ENCODE results near the gene TUBGCP2. TPM values are rescaled to one million over a fixed set of nuclear protein-coding genes. Genes with fewer than 3 reads are reported as not detected.

The TUBGCP2 gene
- total and polyA plus RNA-seq, 9 of the 15 experiments (the other 6 are each of a cell fraction or from before 2014, with no cell fraction given), result 4.3 to 56.6 (median 28.4) TPM

- ChIA-PET POLR2A (no interaction called here), CTCF (ENCODE audit: low intra/inter-chr PET ratio) (no interaction called here)
- in situ Hi-C loops (cut with MboI), result no loop called here
- intact Hi-C loops (cut with micrococcal nuclease), result loop anchor here (5.0 to 10.0 kb wide), 3 partner anchors 69 to 159 kb away; partner anchors contain the start of gene MTG1
- Histone ChIP-seq H3K9me1 (ENCODE audit: control insufficient read depth, insufficient read depth, low read length) (no peaks in the 10 kb centered on the region), H3K4me1 (replicated peaks in 1 of 2; ENCODE audit: control insufficient read depth in 2 of 2, insufficient read depth in 2 of 2, low read length in 2 of 2) (peaks cover 0 to 50% of the 10 kb centered on the region in 2 experiments; a peak in 3 of 5 replicates), H3K9ac (ENCODE audit: insufficient read depth in 1 of 2, low read depth in 2 of 2, low read length in 2 of 2) (peak overlapping the region in 1 of 2 experiments; percentile 13; a peak in 1 of 4 replicates), H4K20me1 (replicated peaks; ENCODE audit: control insufficient read depth, insufficient read depth, low read length) (no peaks in the 10 kb centered on the region), H3K4me3 (no peak overlapping the region), H3K9me3 (replicated peaks; ENCODE audit: control insufficient read depth, insufficient read depth, low read depth, low read length) (no peaks in the 10 kb centered on the region), H3K27ac (ENCODE audit: extremely low read depth, low read depth, low read length) (no peak overlapping the region), H3K27me3 (ENCODE audit: control insufficient read depth in 2 of 2, insufficient read depth in 2 of 2, low read length in 2 of 2) (no peaks in the 10 kb centered on the region; a peak in 1 of 5 replicates), H3K36me3 (ENCODE audit: control insufficient read depth, insufficient read depth, low read length) (no peaks in the 10 kb centered on the region), H3K4me2 (ENCODE audit: insufficient read depth, low read length) (no peak overlapping the region), H2AFZ (ENCODE audit: low read depth, low read length) (no peak overlapping the region), H3K79me2 (ENCODE audit: control insufficient read depth, insufficient read depth, low read length) (no peaks in the 10 kb centered on the region)
- DNase-seq (ENCODE audit: extremely low read depth in 1 of 4, low spot score in 3 of 4), result peak in 1 of 4 experiments; percentile 17
- FAIRE-seq, result no peak
- no TSS peak for BruUV-seq (replicated peaks)
- ATAC-seq, result no peak
- WGBS (ENCODE audit: insufficient coverage, low coverage, missing lambda C conversion rate), result 21% methylated on average over 24 of the region's 91 CpGs
- TF ChIP-seq RNF219 (CRISPR knock-in tag; IDR thresholded peaks at IDR 0.05), result no peak
- no peak for TF ChIP-seq XRCC4 (IDR thresholded peaks at IDR 0.05; ENCODE audit: extremely low read depth, insufficient read depth, insufficient read length)
- no peak for TF ChIP-seq KLF6 (CRISPR knock-in tag; IDR thresholded peaks at IDR 0.05; ENCODE audit: borderline replicate concordance)
- no peak for TF ChIP-seq CHD4 (IDR thresholded peaks at IDR 0.05; ENCODE audit: insufficient read depth, insufficient replicate concordance, low read depth, low read length, poor library complexity, severe bottlenecking)
- TF ChIP-seq ZBTB26 (CRISPR knock-in tag; IDR thresholded peaks at IDR 0.05), result no peak
Observed at GRCh38 chr10:133325440-133326222, 17.0 kb upstream of the TUBGCP2 start.
